CD4-positive, alpha-beta T cell (primary cell): ENCODE data around the gene TBR1. TPM values are rescaled to one million over a fixed set of nuclear protein-coding genes. Genes with fewer than 3 reads are reported as not detected.
A peak's percentile ranks its signal among the peaks of the same experiment; 100 is the strongest.

Experiments used
- ATAC-seq: fragments of 200-7000 bp; cut with Tn5 transposase; one replicate; pipeline ENCODE4 v1.10.0; 2022; ENCODE audit warnings: mild to moderate bottlenecking; ENCODE audit not compliant: poor library complexity
- CTCF ChIA-PET: fragments of 350-600 bp; sonication (Branson Sonifier 250); formaldehyde crosslinking; loops from one replicate; lab custom pipeline; 2021; ENCODE audit warnings: antibody characterized with exemption, inconsistent platforms; lab: Charles Lee
- POLR2A ChIA-PET: fragments of 350-600 bp; sonication (Branson Sonifier 250); formaldehyde crosslinking; loops from one replicate; lab custom pipeline; 2021; ENCODE audit warnings: antibody characterized with exemption, inconsistent platforms; lab: Charles Lee
- DNase-seq, 14 experiments: peaks; one replicate each; pipeline ENCODE4 v3.0.0-alpha.2; 2013 to 2020; ENCODE audit warnings: mixed read lengths in 2 of 14
- H3K27ac ChIP-seq, 2 donors: one replicate each; pipeline versions ENCODE4 v1.5.1 to v1.7.0; 2013; ENCODE audit warnings: low read length in 2 of 2, low read depth in 1 of 2, mild to moderate bottlenecking in 1 of 2
- H3K27me3 ChIP-seq, 2 experiments: 1 replicate in 1 of 2; 2 replicates in 1 of 2; pipeline versions ENCODE4 v1.6.1 to v1.7.0; 2013; ENCODE audit warnings: low read length in 2 of 2, control low read depth in 1 of 2, mild to moderate bottlenecking in 1 of 2, moderate library complexity in 1 of 2; ENCODE audit not compliant: insufficient read depth in 2 of 2, control insufficient read depth in 1 of 2
- H3K36me3 ChIP-seq: one replicate; pipeline ENCODE4 v1.6.1; 2013; ENCODE audit warnings: low read length, control low read depth; ENCODE audit not compliant: insufficient read depth
- H3K4me1 ChIP-seq: one replicate; pipeline ENCODE4 v1.6.1; 2013; ENCODE audit warnings: low read length, control low read depth; ENCODE audit not compliant: insufficient read depth
- H3K4me3 ChIP-seq: one replicate; pipeline ENCODE4 v1.5.1; 2013; ENCODE audit warnings: mild to moderate bottlenecking, low read length, moderate library complexity
- H3K9me3 ChIP-seq, 2 experiments: 1 replicate in 1 of 2; 2 replicates in 1 of 2; pipeline versions ENCODE4 v1.6.1 to v1.7.0; 2013; ENCODE audit warnings: low read length in 2 of 2, mild to moderate bottlenecking in 2 of 2, control low read depth in 1 of 2, moderate library complexity in 1 of 2; ENCODE audit not compliant: control insufficient read depth in 1 of 2, insufficient read depth in 1 of 2
- H3K27ac Mint-ChIP-seq: one replicate; pipeline ENCODE4 v1.8.0; 2020; ENCODE audit warnings: mixed read lengths
- H3K27me3 Mint-ChIP-seq: one replicate; pipeline ENCODE4 v1.8.0; 2021; ENCODE audit warnings: mixed read lengths
- H3K36me3 Mint-ChIP-seq: one replicate; pipeline ENCODE4 v1.8.0; 2021; ENCODE audit warnings: low read depth, mixed read lengths
- H3K4me1 Mint-ChIP-seq: one replicate; pipeline ENCODE4 v1.8.0; 2021; ENCODE audit warnings: low read depth, mixed read lengths
- H3K4me3 Mint-ChIP-seq: one replicate; pipeline ENCODE4 v1.8.0; 2020; ENCODE audit warnings: mild to moderate bottlenecking, mixed read lengths
- H3K9me3 Mint-ChIP-seq: one replicate; pipeline ENCODE4 v1.8.0; 2020; ENCODE audit warnings: mixed read lengths
- intact Hi-C, 2 experiments: fragments of 100-400 bp; cut with DNase I in 1 of 2; cut with micrococcal nuclease in 1 of 2; formaldehyde crosslinking; loops; one replicate each; pipeline versions ENCODE4 v1.15.1 to v1.9.0; 2023 to 2025; cut with DNase I, micrococcal nuclease
- total RNA-seq, 174 experiments: library from RNA in 2 of 174; stranded (reverse) in 2 of 174; gene quantifications; one replicate each; pipeline ENCODE4 v1.2.3 and lab custom pipeline; 2021 to 2026
- TF ChIP-seq, protein P1 (sequence below): fragments of 200-600 bp; IDR thresholded peaks from one replicate; pipeline ENCODE4 v1.8.0; 2022; ENCODE audit warnings: antibody characterized with exemption, mild to moderate bottlenecking

The TBR1 gene
- total RNA-seq, 2 experiments from 2014 or later, result not detected

- peaks cover 57% of the 10 kb centered on the region for H3K4me1 Mint-ChIP-seq
- CTCF ChIA-PET, result no interaction called here
Observed at GRCh38 chr2:161422816-161423403, 6.8 kb downstream of the TBR1 start.

GRCh38 chr2:161423421-161424393 is 7.6 kb downstream of the TBR1 start:
- TF ChIP-seq, protein P1, sequence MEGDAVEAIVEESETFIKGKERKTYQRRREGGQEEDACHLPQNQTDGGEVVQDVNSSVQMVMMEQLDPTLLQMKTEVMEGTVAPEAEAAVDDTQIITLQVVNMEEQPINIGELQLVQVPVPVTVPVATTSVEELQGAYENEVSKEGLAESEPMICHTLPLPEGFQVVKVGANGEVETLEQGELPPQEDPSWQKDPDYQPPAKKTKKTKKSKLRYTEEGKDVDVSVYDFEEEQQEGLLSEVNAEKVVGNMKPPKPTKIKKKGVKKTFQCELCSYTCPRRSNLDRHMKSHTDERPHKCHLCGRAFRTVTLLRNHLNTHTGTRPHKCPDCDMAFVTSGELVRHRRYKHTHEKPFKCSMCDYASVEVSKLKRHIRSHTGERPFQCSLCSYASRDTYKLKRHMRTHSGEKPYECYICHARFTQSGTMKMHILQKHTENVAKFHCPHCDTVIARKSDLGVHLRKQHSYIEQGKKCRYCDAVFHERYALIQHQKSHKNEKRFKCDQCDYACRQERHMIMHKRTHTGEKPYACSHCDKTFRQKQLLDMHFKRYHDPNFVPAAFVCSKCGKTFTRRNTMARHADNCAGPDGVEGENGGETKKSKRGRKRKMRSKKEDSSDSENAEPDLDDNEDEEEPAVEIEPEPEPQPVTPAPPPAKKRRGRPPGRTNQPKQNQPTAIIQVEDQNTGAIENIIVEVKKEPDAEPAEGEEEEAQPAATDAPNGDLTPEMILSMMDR, result no peak
- DNase-seq, result peak in 3 of 14 experiments; percentile 4 to 26 (median 26)
- peak; percentile 15 for ATAC-seq
- no peaks in the 10 kb centered on the region for H3K36me3 Mint-ChIP-seq
- Histone ChIP-seq H3K27ac (no peak overlapping the region), H3K9me3 (peaks cover 10 to 31% of the 10 kb centered on the region in 2 experiments), H3K4me1 (peaks cover 35% of the 10 kb centered on the region), H3K36me3 (no peaks in the 10 kb centered on the region), H3K4me3 (peak overlapping the region; percentile 17), H3K27me3 (peaks cover 80 to 99% of the 10 kb centered on the region in 2 experiments)
- H3K9me3 Mint-ChIP-seq, result peaks cover 2% of the 10 kb centered on the region
- intact Hi-C loops, result no loop called here
- peaks cover 49% of the 10 kb centered on the region for H3K4me1 Mint-ChIP-seq
- H3K27me3 Mint-ChIP-seq, result peaks cover 90% of the 10 kb centered on the region
- H3K4me3 Mint-ChIP-seq, result peak overlapping the region; percentile 66
- POLR2A ChIA-PET, result interaction anchor here (2.2 kb wide), 1 partner anchor 7 kb away, joined by 6 read pairs; the partner anchor contains the start of gene TBR1
- CTCF ChIA-PET, result interaction anchor here (0.9 kb wide), 1 partner anchor 46 kb away, joined by 3 read pairs; no protein-coding TSS in a partner anchor
- no peak overlapping the region for H3K27ac Mint-ChIP-seq

More at GRCh38 chr2:161422816-161423403, 6.8 kb downstream of the TBR1 start:
- intact Hi-C loops, result no loop called here
- Mint-ChIP-seq H3K27ac (no peak overlapping the region), H3K9me3 (peaks cover 2% of the 10 kb centered on the region), H3K4me3 (peak overlapping the region; percentile 66), H3K27me3 (peaks cover 92% of the 10 kb centered on the region), H3K36me3 (no peaks in the 10 kb centered on the region)
- H3K4me3 ChIP-seq, result no peak overlapping the region
- no peaks in the 10 kb centered on the region for H3K36me3 ChIP-seq
- no peak overlapping the region for H3K27ac ChIP-seq
- peaks cover 81 to 99% of the 10 kb centered on the region in 2 experiments for H3K27me3 ChIP-seq
- TF ChIP-seq, protein P1, result no peak
- no peak for DNase-seq
- POLR2A ChIA-PET, result no interaction called here
- peaks cover 10 to 30% of the 10 kb centered on the region in 2 experiments for H3K9me3 ChIP-seq
- no peak for ATAC-seq
- peaks cover 40% of the 10 kb centered on the region for H3K4me1 ChIP-seq

DNA sequence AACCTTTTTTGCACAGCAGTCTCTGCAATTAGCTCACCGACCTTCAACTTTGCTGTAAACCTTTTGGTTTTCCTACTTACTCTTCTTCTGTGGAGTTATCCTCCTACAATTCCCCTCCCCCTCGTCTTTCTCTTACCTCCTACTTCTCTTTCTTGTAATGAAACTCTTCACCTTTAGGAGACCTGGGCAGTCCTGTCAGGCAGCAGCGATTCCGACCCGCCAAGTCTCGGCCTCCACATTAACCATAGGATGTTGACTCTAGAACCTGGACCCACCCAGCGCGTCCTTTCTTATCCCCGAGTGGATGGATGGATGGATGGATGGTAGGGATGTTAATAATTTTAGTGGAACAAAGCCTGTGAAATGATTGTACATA is 8.3 kb downstream of the TBR1 start:
- no peak for ATAC-seq
- TF ChIP-seq, protein P1, result no peak
- Mint-ChIP-seq H3K27ac (no peak overlapping the region), H3K9me3 (peaks cover 2% of the 10 kb centered on the region), H3K36me3 (no peaks in the 10 kb centered on the region), H3K4me1 (peaks cover 42% of the 10 kb centered on the region), H3K27me3 (peaks cover 90% of the 10 kb centered on the region), H3K4me3 (peak overlapping the region; percentile 36)
- POLR2A ChIA-PET, result interaction anchor here (2.2 kb wide), 1 partner anchor 8 kb away, joined by 6 read pairs; the partner anchor contains the start of gene TBR1
- peaks cover 74 to 99% of the 10 kb centered on the region in 2 experiments for H3K27me3 ChIP-seq
- peaks cover 10 to 29% of the 10 kb centered on the region in 2 experiments for H3K9me3 ChIP-seq
- H3K36me3 ChIP-seq, result no peaks in the 10 kb centered on the region
- H3K27ac ChIP-seq, result no peak overlapping the region
- peaks cover 31% of the 10 kb centered on the region for H3K4me1 ChIP-seq
- DNase-seq, result no peak
- intact Hi-C loops, result no loop called here
- no peak overlapping the region for H3K4me3 ChIP-seq
- CTCF ChIA-PET, result interaction anchor here (0.9 kb wide), 1 partner anchor 45 kb away, joined by 3 read pairs; no protein-coding TSS in a partner anchor
